ENCODE measurements around the gene LARP4B. TPM values are rescaled to one million over a fixed set of nuclear protein-coding genes. Genes with fewer than 3 reads are reported as not detected.

The LARP4B gene
- total RNA-seq, 1 donor from 2014 or later, result 90.2 TPM

- Mint-ChIP-seq H3K27ac (no peak overlapping the region), H3K4me1 (no peaks in the 10 kb centered on the region), H3K9me3 (peaks cover 7% of the 10 kb centered on the region), H3K36me3 (no peaks in the 10 kb centered on the region), H3K27me3 (ENCODE audit: low read depth) (peaks cover 10% of the 10 kb centered on the region), H3K4me3 (no peak overlapping the region)
- TF ChIP-seq, protein P1, sequence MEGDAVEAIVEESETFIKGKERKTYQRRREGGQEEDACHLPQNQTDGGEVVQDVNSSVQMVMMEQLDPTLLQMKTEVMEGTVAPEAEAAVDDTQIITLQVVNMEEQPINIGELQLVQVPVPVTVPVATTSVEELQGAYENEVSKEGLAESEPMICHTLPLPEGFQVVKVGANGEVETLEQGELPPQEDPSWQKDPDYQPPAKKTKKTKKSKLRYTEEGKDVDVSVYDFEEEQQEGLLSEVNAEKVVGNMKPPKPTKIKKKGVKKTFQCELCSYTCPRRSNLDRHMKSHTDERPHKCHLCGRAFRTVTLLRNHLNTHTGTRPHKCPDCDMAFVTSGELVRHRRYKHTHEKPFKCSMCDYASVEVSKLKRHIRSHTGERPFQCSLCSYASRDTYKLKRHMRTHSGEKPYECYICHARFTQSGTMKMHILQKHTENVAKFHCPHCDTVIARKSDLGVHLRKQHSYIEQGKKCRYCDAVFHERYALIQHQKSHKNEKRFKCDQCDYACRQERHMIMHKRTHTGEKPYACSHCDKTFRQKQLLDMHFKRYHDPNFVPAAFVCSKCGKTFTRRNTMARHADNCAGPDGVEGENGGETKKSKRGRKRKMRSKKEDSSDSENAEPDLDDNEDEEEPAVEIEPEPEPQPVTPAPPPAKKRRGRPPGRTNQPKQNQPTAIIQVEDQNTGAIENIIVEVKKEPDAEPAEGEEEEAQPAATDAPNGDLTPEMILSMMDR (IDR thresholded peaks at IDR 0.05; ENCODE audit: unreplicated experiment), result no peak
- DNase-seq (ENCODE audit: low spot score in 2 of 2, unreplicated experiment in 2 of 2), result no peak
Measured at GRCh38 chr10:778626-779330, 152.7 kb downstream of the LARP4B start.

DNA sequence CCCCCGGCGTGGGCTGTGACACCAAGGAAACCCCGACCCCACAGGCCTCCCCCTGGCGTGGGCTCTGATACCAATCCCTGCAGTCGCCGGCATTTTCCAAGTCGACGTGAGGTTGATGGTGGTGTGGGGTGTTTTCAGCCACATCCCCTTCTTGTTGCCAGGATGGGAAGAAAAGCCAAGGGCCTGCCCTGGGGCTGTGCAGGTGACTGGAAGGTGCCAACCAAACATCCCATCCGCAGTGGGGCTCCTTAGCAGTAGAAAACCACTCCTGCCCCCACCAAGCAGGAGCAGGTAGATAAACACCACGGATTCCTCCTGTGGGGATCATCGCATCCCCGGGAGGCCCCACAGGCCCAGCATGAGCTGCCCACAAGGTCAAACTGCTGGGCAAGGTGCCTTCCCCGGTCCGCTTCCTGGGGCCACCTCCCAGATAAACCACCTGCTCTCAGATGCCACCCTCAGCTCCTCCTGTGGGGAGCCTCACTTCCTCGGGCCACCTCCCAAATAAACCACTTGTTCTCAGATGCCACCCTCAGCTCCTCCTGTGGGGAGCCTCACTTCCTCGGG lies 153.5 kb downstream of the LARP4B start:
- no peak overlapping the region for H3K4me3 Mint-ChIP-seq
- no peak overlapping the region for H3K27ac Mint-ChIP-seq
- TF ChIP-seq, protein P1 (IDR thresholded peaks at IDR 0.05; ENCODE audit: unreplicated experiment), result no peak
- peaks cover 9% of the 10 kb centered on the region for H3K27me3 Mint-ChIP-seq (ENCODE audit: low read depth)
- no peak for DNase-seq (ENCODE audit: low spot score in 2 of 2, unreplicated experiment in 2 of 2)
- no peaks in the 10 kb centered on the region for H3K4me1 Mint-ChIP-seq
- peaks cover 7% of the 10 kb centered on the region for H3K9me3 Mint-ChIP-seq
- no peaks in the 10 kb centered on the region for H3K36me3 Mint-ChIP-seq

- DNase-seq (ENCODE audit: low spot score in 2 of 2, unreplicated experiment in 2 of 2), result no peak
- H3K4me1 Mint-ChIP-seq, result no peaks in the 10 kb centered on the region
- TF ChIP-seq, protein P1 (IDR thresholded peaks at IDR 0.05; ENCODE audit: unreplicated experiment), result no peak
- H3K4me3 Mint-ChIP-seq, result no peak overlapping the region
- H3K36me3 Mint-ChIP-seq, result no peaks in the 10 kb centered on the region
- H3K9me3 Mint-ChIP-seq, result peaks cover 7% of the 10 kb centered on the region
- H3K27me3 Mint-ChIP-seq (ENCODE audit: low read depth), result peaks cover 2% of the 10 kb centered on the region
- H3K27ac Mint-ChIP-seq, result no peak overlapping the region
Measured at GRCh38 chr10:776772-777171, 154.7 kb downstream of the LARP4B start.

GRCh38 chr10:775245-776075 lies 156.0 kb downstream of the LARP4B start:
- Mint-ChIP-seq H3K4me1 (no peaks in the 10 kb centered on the region), H3K9me3 (peaks cover 7% of the 10 kb centered on the region), H3K4me3 (no peak overlapping the region), H3K36me3 (no peaks in the 10 kb centered on the region), H3K27ac (no peak overlapping the region), H3K27me3 (ENCODE audit: low read depth) (no peaks in the 10 kb centered on the region)
- TF ChIP-seq, protein P1 (IDR thresholded peaks at IDR 0.05; ENCODE audit: unreplicated experiment), result no peak
- DNase-seq (ENCODE audit: low spot score in 2 of 2, unreplicated experiment in 2 of 2), result no peak

GRCh38 chr10:774661-775244 lies 156.8 kb downstream of the LARP4B start:
- H3K27ac Mint-ChIP-seq, result no peak overlapping the region
- no peaks in the 10 kb centered on the region for H3K36me3 Mint-ChIP-seq
- no peaks in the 10 kb centered on the region for H3K27me3 Mint-ChIP-seq (ENCODE audit: low read depth)
- no peak overlapping the region for H3K4me3 Mint-ChIP-seq
- TF ChIP-seq, protein P1 (IDR thresholded peaks at IDR 0.05; ENCODE audit: unreplicated experiment), result no peak
- DNase-seq (ENCODE audit: low spot score in 2 of 2, unreplicated experiment in 2 of 2), result no peak
- no peaks in the 10 kb centered on the region for H3K9me3 Mint-ChIP-seq
- no peaks in the 10 kb centered on the region for H3K4me1 Mint-ChIP-seq

All from mesothelial cell of epicardium (in vitro differentiated cells).